Cardiac fibroblast (primary cell): Measurements from ENCODE around the gene ATXN2.
A peak's percentile ranks its signal among the peaks of the same experiment; 100 is the strongest.
"Not testable (repeated sequence)": the region's sequence is repeated elsewhere in the genome, so short reads cannot be mapped to it uniquely, and the experiment has no call there.

Experiments used
- DNase-seq, 2 donors: peaks; one replicate each; pipeline versions ENCODE4 v3.0.0 to v3.0.0-alpha.2; 2010; ENCODE audit warnings: low read depth in 2 of 2
- H3K4me3 ChIP-seq, 2 donors: replicated peaks in 1 of 2; 1 replicate in 1 of 2; 2 replicates in 1 of 2; pipeline ENCODE4 v1.5.1; 2011; ENCODE audit warnings: low read depth in 2 of 2, low read length in 2 of 2, mild to moderate bottlenecking in 2 of 2, moderate library complexity in 1 of 2
- CTCF ChIP-seq: IDR thresholded peaks from one replicate; pipeline ENCODE4 v1.5.1; 2011; ENCODE audit warnings: low read depth, mild to moderate bottlenecking, low read length, inconsistent platforms

Gene ATXN2

DNA sequence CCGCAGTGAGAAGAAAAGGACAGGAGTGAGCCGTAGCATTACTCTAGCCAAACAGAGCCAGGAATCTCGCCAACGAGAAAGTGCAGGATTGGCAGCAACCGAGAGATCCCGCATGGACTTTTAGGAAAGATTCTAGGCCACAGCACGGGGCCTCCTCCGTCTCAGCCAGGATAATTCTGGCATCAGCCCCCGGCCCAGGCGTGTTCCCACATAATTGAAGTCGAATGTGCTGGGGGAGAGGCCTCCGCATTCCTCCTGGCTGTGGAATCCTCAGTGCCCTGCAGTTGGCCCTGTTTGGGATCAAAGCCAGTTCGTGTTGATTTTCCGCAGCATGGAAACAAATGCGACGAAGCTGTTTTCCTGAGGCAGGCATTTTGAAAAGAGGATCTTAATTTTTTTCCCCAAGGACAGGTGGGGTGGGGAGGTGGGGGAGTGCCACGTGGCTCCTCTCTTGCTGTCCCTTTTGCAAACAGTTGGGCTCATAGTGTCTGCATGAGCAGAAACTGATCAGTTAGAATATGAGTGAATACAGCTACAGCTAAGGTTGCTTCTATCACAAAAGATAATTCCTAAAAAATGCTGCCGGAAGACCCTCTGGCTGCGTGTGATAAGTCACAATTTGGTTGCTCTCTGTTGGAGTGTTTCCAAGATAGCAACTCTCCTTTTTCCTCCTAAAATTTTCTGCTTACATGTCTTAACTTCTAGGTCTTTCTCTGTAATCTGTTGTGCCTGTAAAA is 37.3 kb upstream of the ATXN2 start:
- H3K4me3 ChIP-seq = no peak overlapping the region
- no peak for TF ChIP-seq CTCF
- peak; percentile 39 to 94 for DNase-seq

DNA sequence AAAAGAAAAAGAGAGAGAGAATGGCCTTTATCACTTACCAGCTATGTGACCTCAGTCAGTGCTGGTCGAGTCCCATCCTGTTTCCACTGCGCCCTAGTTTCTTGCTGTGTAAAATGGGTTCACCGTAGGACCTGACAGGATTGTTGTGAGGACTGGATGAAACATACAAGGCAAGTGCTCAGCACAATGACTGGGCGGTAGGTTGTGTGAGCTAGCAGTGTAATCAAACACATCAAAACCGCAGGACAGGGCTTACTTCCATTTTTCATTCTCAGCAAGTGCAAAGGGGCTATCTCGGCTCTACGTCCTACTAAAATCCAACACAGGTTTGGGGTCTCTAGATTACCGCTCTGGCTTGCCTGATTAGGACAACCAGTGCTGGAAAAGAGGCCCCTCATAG is 36.4 kb upstream of the ATXN2 start:
- peak in 1 of 2 donors; percentile 29 for DNase-seq
- TF ChIP-seq CTCF = no peak
- H3K4me3 ChIP-seq = no peak overlapping the region

DNA sequence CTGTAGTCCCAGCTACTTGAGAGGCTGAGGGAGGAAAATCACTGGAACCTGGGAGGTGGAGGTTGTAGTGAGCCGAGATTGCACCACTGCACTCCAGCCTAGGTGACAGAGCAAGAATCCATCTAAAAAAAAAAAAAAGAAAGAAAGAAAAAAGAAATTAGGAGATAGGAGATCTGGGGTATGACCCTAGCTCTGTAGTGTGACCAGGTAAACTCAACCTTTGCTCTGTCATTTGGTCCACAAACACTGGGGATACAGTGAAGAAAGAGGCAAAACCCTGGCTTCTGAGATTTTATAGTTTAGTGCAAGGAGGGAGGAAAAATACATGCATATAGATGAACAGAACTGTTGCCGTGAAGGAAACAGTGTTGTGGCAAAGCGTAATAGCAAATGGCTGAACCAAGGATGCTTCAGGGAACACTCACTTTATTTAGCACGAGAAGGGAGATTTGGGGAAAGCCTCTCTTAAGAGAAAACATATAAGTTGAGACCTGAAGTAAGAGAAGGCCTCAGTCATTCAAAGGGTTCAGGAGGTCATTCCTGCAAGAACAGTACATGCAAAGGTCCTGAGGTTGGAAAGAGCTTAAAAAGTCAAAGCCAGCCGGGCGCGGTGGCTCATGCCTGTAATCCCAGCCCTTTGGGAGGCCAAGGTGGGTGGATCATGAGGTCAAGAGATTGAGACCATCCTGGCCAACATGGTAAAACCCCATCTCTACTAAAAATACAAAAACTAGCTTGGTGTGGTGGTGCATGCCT is 29.6 kb upstream of the ATXN2 start:
- DNase-seq = no peak
- no peak for TF ChIP-seq CTCF
- no peak overlapping the region for H3K4me3 ChIP-seq

DNA sequence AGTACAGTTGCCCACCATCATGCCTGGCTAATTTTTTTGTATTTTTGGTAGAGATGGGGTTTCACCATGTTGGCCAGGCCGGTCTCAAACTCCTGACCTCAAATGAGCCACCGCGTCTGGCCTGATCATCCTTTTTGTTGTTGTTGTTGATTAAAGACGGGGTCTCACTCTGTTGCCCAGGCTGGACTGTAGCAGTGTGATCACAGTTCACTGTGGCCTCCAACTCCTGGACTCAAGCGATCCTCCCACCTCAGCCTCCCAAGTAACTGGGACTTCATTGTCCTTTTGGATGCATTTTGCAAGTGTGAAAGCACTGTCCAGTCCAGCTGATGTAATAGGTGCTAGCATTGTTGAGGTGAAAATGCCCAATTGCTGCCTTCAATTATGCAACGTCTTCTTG is 27.1 kb upstream of the ATXN2 start:
- DNase-seq = no peak
- H3K4me3 ChIP-seq = no peak overlapping the region
- no peak for TF ChIP-seq CTCF

DNA sequence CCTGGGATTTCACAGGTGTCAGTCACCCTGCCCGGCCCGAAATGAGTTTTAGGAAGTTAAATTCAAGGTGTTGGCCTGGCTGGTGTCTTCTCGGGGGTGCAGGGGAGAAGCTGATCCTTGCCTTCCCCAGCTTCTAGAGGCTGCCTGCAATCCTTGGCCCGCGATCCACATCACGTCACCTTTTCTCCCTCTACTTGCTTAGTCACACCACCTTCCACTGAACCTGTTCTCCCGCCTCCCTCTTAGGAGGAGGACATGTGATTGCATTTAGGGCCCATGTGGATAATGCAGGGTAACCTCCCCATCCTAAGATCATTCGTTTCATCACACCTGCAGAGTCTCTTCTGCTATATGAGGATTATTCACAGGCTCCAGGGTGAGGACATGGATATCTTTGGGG is 25.4 kb upstream of the ATXN2 start:
- TF ChIP-seq CTCF = no peak
- no peak overlapping the region for H3K4me3 ChIP-seq
- no peak for DNase-seq

GRCh38 chr12:111617841-111618240 is 18.7 kb upstream of the ATXN2 start:
- DNase-seq, H3K4me3 ChIP-seq: not testable (repeated sequence)

DNA sequence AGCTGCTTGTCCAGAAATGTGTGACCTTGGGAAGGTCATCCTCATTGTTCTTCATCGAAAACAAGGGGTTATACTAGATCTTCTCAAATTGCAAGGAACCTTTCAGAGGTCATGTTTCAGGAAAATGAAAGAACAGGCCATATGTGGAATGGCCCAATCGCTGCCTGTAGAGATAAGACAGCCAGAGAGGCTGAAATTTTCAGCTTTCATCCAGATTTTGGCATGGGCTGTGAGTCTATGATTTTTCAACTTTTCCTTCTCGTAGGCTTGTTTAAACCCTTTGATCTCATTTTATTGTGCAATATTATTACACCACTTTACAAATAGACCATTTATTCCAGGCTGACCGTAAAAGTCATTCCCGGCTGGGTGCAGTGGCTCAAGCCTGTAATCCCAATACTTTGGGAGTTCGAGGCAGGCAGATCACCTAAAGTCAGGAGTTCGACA is 17.1 kb upstream of the ATXN2 start:
- no peak for TF ChIP-seq CTCF
- DNase-seq = peak in 1 of 2 donors; percentile 87
- no peak overlapping the region for H3K4me3 ChIP-seq
